Liver (tissue), 3 donors: Measurements from ENCODE around the gene MAPKAPK3.

Experiments
- EGR1 ChIP-seq, 2 donors: IDR thresholded peaks; 2 replicates each; pipeline ENCODE4 v1.6.1; 2016 to 2018; ENCODE audit warnings: antibody characterized with exemption in 2 of 2, low read depth in 2 of 2
- GABPA ChIP-seq, 2 donors: IDR thresholded peaks in 1 of 2; conservative IDR thresholded peaks in 1 of 2; 2 replicates each; pipeline ENCODE4 v1.6.1; 2016; ENCODE audit warnings: antibody characterized with exemption in 2 of 2, mild to moderate bottlenecking in 1 of 2, moderate library complexity in 1 of 2
- JUND ChIP-seq, 2 donors: IDR thresholded peaks; 2 replicates each; pipeline ENCODE4 v1.6.1; 2016; ENCODE audit warnings: antibody characterized with exemption in 2 of 2
- NR2F2 ChIP-seq: IDR thresholded peaks from 2 replicates; pipeline ENCODE4 v1.6.1; 2016; ENCODE audit warnings: antibody characterized with exemption
- RAD21 ChIP-seq, 2 donors: IDR thresholded peaks; 2 replicates each; pipeline ENCODE4 v1.6.1; 2016; ENCODE audit warnings: antibody characterized with exemption in 2 of 2, mild to moderate bottlenecking in 2 of 2
- RXRA ChIP-seq, 2 donors: IDR thresholded peaks; 2 replicates each; pipeline ENCODE4 v1.6.1; 2017 to 2018; ENCODE audit warnings: antibody characterized with exemption in 2 of 2, mild to moderate bottlenecking in 1 of 2
- SP1 ChIP-seq: IDR thresholded peaks from 2 replicates; pipeline ENCODE4 v1.6.1; 2018; ENCODE audit warnings: antibody characterized with exemption, mild to moderate bottlenecking
- TAF1 ChIP-seq: conservative IDR thresholded peaks from 2 replicates; pipeline ENCODE4 v1.6.1; 2016; ENCODE audit warnings: antibody characterized with exemption, mild to moderate bottlenecking
- YY1 ChIP-seq: IDR thresholded peaks from 2 replicates; pipeline ENCODE4 v1.6.1; 2016; ENCODE audit warnings: antibody characterized with exemption, mild to moderate bottlenecking
- TF ChIP-seq, protein P1 (sequence below): fragments of 150-350 bp; IDR thresholded peaks from 2 replicates; pipeline ENCODE4 v1.5.1; 2017; ENCODE audit warnings: improper control_type of control experiment, low read depth, low read length; ENCODE audit not compliant: missing input control
- TF ChIP-seq, protein P2 (sequence below): IDR thresholded peaks from 2 replicates; pipeline ENCODE4 v1.6.1; 2016; ENCODE audit warnings: antibody characterized with exemption
- TF ChIP-seq, protein P3 (sequence below): IDR thresholded peaks from 2 replicates; pipeline ENCODE4 v1.6.1; 2016; ENCODE audit warnings: antibody characterized with exemption, mild to moderate bottlenecking
- TF ChIP-seq, protein P4 (sequence below): IDR thresholded peaks from 2 replicates; pipeline ENCODE4 v1.6.1; 2016; ENCODE audit warnings: antibody characterized with exemption
- TF ChIP-seq, protein P5 (sequence below): IDR thresholded peaks from 2 replicates; pipeline ENCODE4 v1.6.1; 2016; ENCODE audit warnings: antibody characterized with exemption
- donor health status: healthy.
- donor health status: healthy.

DNA sequence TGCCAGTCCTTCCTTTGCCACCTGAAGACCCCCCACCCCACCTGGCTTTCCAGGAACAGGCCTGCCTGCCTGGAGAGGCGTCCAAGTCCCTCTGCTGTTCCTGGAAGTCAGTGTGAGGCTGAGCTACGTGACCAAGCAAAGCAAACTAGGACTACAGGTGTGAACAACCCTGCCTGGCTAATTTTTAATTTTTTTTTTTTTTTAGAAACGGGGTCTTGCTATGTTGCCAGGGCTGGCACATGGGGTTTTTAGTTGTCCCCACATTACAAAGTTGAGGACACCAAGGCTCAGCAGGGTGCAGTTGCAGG lies 30.2 kb upstream of the MAPKAPK3 start:
- TF ChIP-seq, protein P1, sequence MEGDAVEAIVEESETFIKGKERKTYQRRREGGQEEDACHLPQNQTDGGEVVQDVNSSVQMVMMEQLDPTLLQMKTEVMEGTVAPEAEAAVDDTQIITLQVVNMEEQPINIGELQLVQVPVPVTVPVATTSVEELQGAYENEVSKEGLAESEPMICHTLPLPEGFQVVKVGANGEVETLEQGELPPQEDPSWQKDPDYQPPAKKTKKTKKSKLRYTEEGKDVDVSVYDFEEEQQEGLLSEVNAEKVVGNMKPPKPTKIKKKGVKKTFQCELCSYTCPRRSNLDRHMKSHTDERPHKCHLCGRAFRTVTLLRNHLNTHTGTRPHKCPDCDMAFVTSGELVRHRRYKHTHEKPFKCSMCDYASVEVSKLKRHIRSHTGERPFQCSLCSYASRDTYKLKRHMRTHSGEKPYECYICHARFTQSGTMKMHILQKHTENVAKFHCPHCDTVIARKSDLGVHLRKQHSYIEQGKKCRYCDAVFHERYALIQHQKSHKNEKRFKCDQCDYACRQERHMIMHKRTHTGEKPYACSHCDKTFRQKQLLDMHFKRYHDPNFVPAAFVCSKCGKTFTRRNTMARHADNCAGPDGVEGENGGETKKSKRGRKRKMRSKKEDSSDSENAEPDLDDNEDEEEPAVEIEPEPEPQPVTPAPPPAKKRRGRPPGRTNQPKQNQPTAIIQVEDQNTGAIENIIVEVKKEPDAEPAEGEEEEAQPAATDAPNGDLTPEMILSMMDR = no peak
- TF ChIP-seq, protein P2, sequence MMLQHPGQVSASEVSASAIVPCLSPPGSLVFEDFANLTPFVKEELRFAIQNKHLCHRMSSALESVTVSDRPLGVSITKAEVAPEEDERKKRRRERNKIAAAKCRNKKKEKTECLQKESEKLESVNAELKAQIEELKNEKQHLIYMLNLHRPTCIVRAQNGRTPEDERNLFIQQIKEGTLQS = no peak
- TF ChIP-seq TAF1 (no peak), JUND (IDR thresholded peaks at IDR 0.05) (no peak), RAD21 (IDR thresholded peaks at IDR 0.05) (no peak), YY1 (peak; percentile 45), SP1 (no peak), NR2F2 (no peak), RXRA (IDR thresholded peaks at IDR 0.05) (peak in 1 of 2 donors; percentile 58), EGR1 (IDR thresholded peaks at IDR 0.05; ENCODE audit: low read depth in 2 of 2) (no peak), GABPA (IDR thresholded peaks at IDR 0.05 in 1 of 2, conservative IDR thresholded peaks at IDR 0.05 in 1 of 2) (no peak)
- TF ChIP-seq, protein P3, sequence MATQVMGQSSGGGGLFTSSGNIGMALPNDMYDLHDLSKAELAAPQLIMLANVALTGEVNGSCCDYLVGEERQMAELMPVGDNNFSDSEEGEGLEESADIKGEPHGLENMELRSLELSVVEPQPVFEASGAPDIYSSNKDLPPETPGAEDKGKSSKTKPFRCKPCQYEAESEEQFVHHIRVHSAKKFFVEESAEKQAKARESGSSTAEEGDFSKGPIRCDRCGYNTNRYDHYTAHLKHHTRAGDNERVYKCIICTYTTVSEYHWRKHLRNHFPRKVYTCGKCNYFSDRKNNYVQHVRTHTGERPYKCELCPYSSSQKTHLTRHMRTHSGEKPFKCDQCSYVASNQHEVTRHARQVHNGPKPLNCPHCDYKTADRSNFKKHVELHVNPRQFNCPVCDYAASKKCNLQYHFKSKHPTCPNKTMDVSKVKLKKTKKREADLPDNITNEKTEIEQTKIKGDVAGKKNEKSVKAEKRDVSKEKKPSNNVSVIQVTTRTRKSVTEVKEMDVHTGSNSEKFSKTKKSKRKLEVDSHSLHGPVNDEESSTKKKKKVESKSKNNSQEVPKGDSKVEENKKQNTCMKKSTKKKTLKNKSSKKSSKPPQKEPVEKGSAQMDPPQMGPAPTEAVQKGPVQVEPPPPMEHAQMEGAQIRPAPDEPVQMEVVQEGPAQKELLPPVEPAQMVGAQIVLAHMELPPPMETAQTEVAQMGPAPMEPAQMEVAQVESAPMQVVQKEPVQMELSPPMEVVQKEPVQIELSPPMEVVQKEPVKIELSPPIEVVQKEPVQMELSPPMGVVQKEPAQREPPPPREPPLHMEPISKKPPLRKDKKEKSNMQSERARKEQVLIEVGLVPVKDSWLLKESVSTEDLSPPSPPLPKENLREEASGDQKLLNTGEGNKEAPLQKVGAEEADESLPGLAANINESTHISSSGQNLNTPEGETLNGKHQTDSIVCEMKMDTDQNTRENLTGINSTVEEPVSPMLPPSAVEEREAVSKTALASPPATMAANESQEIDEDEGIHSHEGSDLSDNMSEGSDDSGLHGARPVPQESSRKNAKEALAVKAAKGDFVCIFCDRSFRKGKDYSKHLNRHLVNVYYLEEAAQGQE = no peak
- TF ChIP-seq, protein P4, sequence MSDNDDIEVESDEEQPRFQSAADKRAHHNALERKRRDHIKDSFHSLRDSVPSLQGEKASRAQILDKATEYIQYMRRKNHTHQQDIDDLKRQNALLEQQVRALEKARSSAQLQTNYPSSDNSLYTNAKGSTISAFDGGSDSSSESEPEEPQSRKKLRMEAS = no peak
- TF ChIP-seq, protein P5, sequence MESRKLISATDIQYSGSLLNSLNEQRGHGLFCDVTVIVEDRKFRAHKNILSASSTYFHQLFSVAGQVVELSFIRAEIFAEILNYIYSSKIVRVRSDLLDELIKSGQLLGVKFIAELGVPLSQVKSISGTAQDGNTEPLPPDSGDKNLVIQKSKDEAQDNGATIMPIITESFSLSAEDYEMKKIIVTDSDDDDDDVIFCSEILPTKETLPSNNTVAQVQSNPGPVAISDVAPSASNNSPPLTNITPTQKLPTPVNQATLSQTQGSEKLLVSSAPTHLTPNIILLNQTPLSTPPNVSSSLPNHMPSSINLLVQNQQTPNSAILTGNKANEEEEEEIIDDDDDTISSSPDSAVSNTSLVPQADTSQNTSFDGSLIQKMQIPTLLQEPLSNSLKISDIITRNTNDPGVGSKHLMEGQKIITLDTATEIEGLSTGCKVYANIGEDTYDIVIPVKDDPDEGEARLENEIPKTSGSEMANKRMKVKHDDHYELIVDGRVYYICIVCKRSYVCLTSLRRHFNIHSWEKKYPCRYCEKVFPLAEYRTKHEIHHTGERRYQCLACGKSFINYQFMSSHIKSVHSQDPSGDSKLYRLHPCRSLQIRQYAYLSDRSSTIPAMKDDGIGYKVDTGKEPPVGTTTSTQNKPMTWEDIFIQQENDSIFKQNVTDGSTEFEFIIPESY = no peak
